ENCODE data around the gene PSPN.
A peak's percentile ranks its signal among the peaks of the same experiment; 100 is the strongest.
"Not testable (repeated sequence)": the region's sequence is repeated elsewhere in the genome, so short reads cannot be mapped to it uniquely, and the experiment has no call there.

Gene PSPN

GRCh38 chr19:6373096-6373812 is 2.5 kb downstream of the PSPN start:
- peak; percentile 94 for DNase-seq (ENCODE audit: low spot score)

- peak; percentile 99 for DNase-seq (ENCODE audit: low spot score)
Observed at GRCh38 chr19:6372594-6373095, 3.1 kb downstream of the PSPN start, which contains the start of gene ALKBH7. ALKBH7 (plus strand) TSS chr19:6372794; CDS start chr19:6372821, 27 bp downstream.

GRCh38 chr19:6364353-6364752 is 11.4 kb downstream of the PSPN start:
- no peak for DNase-seq (ENCODE audit: low spot score)

GRCh38 chr19:6362351-6362801 is 13.4 kb downstream of the PSPN start:
- no peak for DNase-seq (ENCODE audit: low spot score)

GRCh38 chr19:6362027-6362350 is 13.7 kb downstream of the PSPN start:
- DNase-seq (ENCODE audit: low spot score): no peak

GRCh38 chr19:6360857-6361216 is 14.9 kb downstream of the PSPN start:
- DNase-seq (ENCODE audit: low spot score): not testable (repeated sequence)

- not testable (repeated sequence) for DNase-seq (ENCODE audit: low spot score)
Observed at GRCh38 chr19:6360445-6360844, 15.3 kb downstream of the PSPN start.

- DNase-seq (ENCODE audit: low spot score): no peak
Observed at GRCh38 chr19:6359568-6360341, 16.0 kb downstream of the PSPN start.

GRCh38 chr19:6358003-6358402 is 17.7 kb downstream of the PSPN start:
- DNase-seq (ENCODE audit: low spot score): no peak

GRCh38 chr19:6357174-6357573 is 18.6 kb downstream of the PSPN start:
- no peak for DNase-seq (ENCODE audit: low spot score)

GRCh38 chr19:6355321-6356040 is 20.3 kb downstream of the PSPN start:
- DNase-seq (ENCODE audit: low spot score): not testable (repeated sequence)

GRCh38 chr19:6354098-6354674 is 21.5 kb downstream of the PSPN start:
- no peak for DNase-seq (ENCODE audit: low spot score)

- DNase-seq (ENCODE audit: low spot score): no peak
Observed at GRCh38 chr19:6352381-6353165, 23.2 kb downstream of the PSPN start.

GRCh38 chr19:6350688-6351087 is 25.0 kb downstream of the PSPN start:
- DNase-seq (ENCODE audit: low spot score): no peak

GRCh38 chr19:6349271-6349670 is 26.5 kb downstream of the PSPN start:
- DNase-seq (ENCODE audit: low spot score): not testable (repeated sequence)

- DNase-seq (ENCODE audit: low spot score): no peak
Observed at GRCh38 chr19:6343462-6343861, 32.3 kb downstream of the PSPN start.

GRCh38 chr19:6340493-6341201 is 35.1 kb downstream of the PSPN start:
- DNase-seq (ENCODE audit: low spot score): no peak

- DNase-seq (ENCODE audit: low spot score): no peak
Observed at GRCh38 chr19:6334490-6335285, 41.0 kb downstream of the PSPN start.

- DNase-seq (ENCODE audit: low spot score): no peak
Observed at GRCh38 chr19:6333439-6333838, 42.3 kb downstream of the PSPN start, which contains the start of gene ACER1. ACER1 (minus strand) TSS chr19:6333612; CDS start chr19:6333551, 61 bp downstream.

- DNase-seq (ENCODE audit: low spot score): no peak
Observed at GRCh38 chr19:6326815-6327214, 48.9 kb downstream of the PSPN start.

All from SW480 (cell line).